GM18502 (cell line): ENCODE measurements around the gene LRRK2.

Experiments used
- ATAC-seq: cut with Tn5 transposase; IDR thresholded peaks from one replicate; pipeline ENCODE4 v1.9.1; 2021; ENCODE audit warnings: mild to moderate bottlenecking; ENCODE audit not compliant: unreplicated experiment, poor library complexity

LRRK2 gene

DNA sequence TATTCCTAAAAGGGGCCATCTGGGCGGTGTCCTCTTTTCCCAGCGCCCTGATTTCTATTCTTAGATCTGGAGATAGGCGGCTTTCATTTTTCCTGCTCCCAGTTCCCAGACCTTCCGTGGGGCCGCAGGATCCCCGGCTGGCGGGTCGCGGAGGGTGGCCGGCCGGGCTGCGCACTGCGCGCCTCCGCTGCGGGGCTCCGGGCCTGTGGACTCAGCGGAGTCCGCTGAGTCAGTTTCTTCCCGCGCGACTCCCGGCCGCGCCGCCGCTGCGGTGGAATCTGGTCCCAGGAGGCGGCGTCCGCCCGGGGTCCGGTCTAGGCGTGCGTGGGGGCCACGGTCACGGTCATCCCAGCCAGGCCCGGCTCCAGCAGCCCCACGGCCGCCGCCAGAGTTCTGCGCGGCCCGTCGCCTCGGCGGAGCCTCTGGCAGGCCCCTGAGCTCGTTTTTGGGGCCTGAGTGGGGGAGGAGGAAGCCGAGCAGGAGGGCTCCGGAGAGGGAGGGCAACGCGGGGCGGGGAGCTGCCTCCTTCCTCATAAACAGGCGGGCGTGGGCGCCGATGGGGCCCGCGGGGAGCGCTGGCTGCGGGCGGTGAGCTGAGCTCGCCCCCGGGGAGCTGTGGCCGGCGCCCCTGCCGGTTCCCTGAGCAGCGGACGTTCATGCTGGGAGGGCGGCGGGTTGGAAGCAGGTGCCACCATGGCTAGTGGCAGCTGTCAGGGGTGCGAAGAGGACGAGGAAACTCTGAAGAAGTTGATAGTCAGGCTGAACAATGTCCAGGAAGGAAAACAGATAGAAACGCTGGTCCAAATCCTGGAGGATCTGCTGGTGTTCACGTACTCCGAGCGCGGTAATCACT is at the start of gene LRRK2:
TSS of gene LRRK2 (plus strand) at position 559 of the 853 bp plus-strand sequence. CDS start at position 694, 135 bp downstream.
- peak; percentile 67 for ATAC-seq

DNA sequence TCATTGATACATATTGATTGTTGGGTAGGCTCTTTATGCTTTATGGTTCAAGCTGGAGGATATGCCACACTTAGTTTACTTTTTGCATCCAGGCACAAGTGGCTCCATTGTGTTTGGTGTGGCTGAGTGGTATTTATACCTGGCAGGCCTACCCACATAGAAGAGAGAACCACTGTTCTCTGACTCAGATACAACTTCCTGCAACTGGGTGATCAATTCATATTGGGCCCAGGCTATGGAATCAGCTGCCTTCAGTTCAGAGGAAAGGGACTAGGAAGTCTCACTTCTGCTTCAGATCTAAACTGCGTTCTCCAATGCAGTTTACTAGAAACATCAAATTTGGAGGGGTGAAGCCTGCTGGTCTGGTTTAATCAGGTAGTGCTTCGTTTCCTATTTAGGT is 49.8 kb upstream of the LRRK2 start:
- ATAC-seq = no peak

- no peak for ATAC-seq
Observed at GRCh38 chr12:40175489-40175888, 49.3 kb upstream of the LRRK2 start.

- no peak for ATAC-seq
Observed at GRCh38 chr12:40178701-40179100, 46.1 kb upstream of the LRRK2 start.

DNA sequence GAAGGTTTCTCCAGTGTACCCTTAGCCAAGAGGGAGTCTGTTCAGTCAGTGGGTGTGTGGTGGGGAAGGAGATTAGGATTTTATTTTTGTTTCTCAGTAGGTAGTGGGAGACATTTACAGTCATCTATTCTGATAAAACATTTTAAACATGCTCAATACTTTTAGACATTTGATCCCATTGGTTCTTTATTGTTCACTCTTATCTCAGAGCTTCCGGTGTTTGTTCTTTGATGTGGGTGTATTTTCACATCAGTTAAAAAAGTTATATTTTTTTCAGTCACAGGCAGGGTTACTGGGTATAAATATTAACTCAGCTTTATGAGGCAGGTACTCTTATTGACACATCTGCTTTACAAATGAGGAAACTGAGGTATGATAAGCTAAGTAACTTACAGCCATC is 43.3 kb upstream of the LRRK2 start:
- no peak for ATAC-seq

DNA sequence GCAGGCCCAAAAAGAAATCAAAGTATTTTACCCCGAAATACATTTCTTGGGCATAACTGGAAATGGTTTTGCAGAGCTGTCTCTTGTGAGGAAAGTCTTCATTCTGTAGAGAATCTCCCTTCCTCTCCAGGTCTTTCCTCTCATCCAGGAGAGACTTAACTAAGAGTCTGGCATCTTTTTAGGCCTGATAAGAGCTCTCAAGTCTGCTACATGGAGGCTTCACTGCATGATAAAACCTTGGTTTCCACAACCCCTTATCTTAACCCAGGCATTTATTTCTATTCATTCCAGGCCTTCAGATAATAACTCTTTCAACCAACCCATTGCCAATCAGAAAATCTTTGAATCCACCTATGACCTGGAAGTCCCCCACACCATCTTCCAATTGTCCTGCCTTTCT is 41.1 kb upstream of the LRRK2 start:
- ATAC-seq = no peak

DNA sequence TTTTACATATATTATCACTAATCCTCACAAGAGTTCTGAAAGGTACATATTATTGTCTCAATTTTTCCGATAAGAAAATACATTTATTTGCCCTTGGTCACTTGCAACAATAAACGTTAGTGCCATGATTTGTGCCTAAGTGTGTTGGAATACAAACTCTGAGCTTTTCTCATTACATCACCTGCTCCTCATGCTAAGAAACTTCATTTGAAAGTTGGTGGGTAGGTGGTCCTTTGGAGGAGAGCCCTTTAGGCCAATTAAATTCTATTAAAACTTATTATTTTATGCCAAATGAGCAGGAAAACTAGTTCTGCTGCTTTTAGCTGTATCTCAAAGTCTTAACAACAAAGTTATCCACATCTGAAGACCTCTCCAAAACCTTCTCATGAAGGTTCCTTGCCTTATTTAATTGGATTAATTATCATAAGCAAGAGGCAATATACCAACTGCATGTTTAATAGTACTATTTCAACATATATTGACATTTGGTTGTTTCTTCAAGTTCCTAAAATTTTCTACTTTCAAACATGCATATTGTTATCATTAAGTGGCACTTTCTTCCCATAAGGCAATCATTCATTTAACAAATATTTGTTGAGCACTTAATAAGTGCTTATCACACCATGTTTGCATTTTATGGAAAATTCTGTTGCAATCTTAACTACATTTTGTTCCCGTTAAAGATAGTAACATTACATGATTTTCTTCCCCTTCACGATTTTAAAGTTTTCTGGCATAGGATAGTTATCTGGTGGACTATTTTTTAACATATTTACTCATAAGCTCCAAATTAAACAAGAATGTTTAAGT is 40.1 kb upstream of the LRRK2 start:
- ATAC-seq = no peak

- no peak for ATAC-seq
Observed at GRCh38 chr12:40185303-40185693, 39.5 kb upstream of the LRRK2 start.

GRCh38 chr12:40188558-40189320 is 36.1 kb upstream of the LRRK2 start:
- no peak for ATAC-seq

DNA sequence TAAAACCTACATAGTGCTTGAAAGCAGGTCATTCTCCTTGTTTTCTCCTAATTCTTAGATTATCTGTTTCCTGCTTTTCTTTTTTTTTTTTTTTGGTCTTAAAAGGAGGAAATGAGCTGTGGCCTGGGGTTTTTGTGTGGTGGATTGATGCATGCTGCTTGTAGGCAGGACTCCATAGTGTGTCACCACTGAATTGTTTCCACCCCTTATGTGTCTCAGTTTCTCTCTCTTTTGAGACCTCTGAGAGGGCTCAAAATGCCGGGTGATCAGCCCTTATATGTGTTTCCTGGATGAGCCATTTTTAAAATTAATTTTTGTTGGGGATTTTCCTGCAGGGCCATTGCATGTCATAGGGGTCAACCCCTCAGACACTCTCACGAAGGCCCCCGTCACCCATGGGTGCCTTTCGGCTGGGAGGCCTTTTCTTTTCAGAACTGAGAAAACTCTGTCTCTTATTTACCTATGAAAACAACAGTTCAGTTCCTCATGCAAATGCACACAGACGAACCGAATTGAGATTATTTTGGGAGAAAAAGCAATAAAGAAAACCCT is 32.0 kb upstream of the LRRK2 start:
- peak; percentile 98 for ATAC-seq

DNA sequence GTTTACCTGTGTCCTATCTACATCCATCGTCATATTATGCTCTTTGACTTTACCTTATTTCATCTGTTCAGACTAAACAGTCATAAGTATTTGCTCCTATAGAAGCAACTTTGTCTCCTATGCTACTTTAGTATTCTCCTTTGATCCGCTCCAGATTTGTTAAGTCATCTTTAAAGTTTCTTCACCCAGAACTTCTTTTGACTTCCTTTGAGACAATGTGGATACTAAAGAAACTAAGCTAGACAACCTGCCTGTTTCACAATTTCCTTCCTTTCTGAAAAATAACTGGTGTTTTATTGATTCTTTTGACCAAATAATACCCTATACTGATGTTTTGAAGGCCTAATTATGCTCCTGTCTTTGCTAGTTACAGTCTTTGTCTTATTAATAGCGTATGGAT is 30.0 kb upstream of the LRRK2 start:
- no peak for ATAC-seq

- ATAC-seq = no peak
Observed at GRCh38 chr12:40197590-40197989, 27.2 kb upstream of the LRRK2 start.

DNA sequence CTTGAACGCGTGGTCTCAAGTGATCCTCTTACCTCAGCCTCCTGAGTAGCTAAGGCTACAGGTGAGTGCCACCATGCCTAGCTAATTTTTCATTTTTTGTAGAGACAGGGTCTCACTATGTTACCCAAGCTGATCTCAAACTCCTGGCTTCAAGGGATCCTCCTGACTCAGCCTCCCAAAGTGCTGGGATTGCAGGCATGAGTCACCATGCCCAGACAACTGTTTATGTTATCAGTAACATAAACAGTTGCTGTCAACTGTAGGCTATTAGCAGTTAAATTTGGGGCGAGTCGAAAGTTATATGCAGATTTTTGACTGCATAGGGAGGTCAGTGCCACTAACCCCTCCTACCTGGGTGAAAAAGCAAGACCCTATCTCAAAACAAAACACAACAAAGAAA is 26.2 kb upstream of the LRRK2 start:
- ATAC-seq = no peak

DNA sequence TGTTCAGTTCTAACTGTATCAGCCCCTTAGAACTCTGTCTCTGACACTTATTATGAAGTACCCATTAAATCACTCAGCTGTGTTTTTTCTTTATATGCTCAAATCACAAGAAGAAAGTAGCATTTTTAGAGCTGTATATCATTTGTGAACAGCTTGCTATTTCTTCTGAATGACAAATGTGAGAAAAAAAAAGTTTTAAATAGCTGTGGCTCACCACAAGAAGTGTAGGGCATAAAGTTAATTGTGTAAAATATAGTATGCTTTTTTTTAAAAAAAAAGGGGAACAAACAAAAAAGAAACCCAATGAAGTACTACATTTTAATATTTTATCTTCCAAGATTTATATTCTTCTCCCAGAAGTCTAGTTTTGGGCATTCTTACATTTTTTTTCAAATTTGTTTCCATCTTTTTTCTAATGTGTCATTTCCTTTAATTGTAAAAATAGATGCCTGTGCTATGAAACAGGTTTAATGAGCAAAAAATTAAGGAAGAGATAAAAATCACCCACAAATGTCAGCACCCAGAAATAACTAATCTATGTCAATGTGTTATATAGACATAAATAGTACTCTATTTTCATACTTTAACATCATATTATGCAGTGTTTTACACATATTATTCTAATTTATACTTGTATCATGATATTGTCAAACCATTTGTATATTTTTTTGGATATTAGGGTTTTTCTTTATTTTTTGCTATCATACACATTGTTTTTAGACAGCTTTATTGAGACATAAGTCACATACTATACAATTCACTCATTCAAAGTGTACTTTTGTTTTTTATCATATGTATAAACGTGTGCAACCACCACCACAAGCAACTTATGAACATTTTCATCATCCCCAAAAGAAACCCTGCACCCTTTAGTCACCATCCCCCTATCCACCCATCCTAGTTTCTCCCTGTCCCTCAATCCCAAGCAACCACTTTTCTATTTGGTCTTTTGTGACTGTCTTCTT is 22.4 kb upstream of the LRRK2 start:
- peak; percentile 66 for ATAC-seq

- peak; percentile 32 for ATAC-seq
Observed at GRCh38 chr12:40203060-40203430, 21.8 kb upstream of the LRRK2 start.

DNA sequence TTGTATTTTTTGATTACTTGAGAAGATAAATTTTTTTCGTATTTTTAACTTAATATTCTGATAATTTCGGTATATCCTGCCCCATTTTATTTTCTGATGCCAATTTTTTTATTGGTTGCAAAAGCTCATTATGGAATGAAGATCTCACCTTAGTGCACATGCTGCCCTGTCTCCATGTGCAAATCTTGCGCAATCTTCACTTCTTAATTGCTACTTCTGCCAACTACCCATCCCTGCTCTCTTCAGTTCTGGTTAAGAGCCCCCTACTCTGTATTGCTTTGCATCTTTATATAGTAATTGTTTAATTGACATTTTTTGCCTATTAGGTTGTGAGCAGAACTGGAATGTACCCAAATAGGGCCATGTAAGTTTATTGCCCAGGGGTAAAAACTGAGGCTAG is 20.5 kb upstream of the LRRK2 start:
- no peak for ATAC-seq

DNA sequence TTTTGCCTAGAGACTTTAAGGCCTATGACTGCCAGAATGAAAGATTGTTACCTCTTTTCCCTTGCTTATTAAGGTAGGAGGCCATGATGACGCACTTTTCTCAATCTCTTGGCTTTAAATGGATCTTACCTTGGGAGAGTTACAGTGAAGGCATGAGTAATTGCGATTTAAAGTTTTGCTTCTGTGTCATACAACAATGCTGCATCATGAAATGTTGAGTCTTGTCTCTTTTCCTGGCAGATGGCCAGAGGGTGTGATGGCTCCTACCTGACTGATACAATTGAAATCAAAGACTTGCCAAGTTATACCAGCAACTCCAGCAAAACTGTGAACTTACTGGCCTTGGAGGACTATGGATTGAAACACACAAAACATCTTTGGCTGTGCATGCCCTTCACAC is 17.2 kb upstream of the LRRK2 start:
- ATAC-seq = no peak

DNA sequence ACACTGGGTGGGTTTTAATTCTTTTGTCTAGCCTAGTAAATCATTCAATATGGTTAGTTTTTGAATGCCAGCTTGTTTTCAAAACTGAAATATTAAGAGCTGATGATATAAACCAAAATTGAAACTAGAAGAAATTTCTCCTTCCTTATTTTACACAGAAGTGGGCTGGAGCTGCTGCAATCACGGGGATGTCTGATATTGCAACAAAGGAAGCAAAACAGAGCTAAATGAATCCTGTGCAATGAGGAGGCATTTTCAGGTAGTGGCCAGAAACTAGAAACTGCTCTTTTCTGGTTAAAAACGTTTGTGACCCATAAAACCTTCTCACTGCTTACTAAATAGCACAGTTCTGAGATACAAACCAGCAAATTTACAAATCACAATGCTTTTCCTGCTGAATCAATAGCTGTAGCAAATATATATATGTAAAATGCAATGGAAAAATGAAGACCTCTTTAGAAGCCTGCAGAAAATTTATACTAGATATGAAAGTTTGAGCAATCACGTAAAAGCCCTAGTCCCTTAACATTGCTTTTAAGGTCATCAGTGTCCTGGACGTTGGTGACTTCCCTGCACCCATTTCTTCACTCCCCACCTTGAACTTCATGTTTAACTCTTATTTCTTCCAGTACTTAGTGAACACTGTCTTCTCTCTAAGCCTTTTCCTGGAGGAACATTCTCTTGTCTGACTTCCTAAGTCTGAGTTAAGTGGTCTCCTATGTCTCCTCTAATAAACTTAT is 15.9 kb upstream of the LRRK2 start:
- ATAC-seq = peak; percentile 95

- ATAC-seq = no peak
Observed at GRCh38 chr12:40209886-40210285, 14.9 kb upstream of the LRRK2 start.
